GM12878 (cell line): ENCODE measurements around the gene PRR15. TPM values are rescaled to one million over a fixed set of nuclear protein-coding genes. Genes with fewer than 3 reads are reported as not detected.

Experiments
- ATAC-seq: fragments of 200-7000 bp; cut with Tn5 transposase; 3 replicates; pipeline ENCODE4 v1.9.1; 2020; ENCODE audit warnings: mild to moderate bottlenecking, moderate library complexity
- BruUV-seq: library from RNA; stranded (reverse); fragments of 400-500 nt; replicated peaks from 2 replicates; lab custom pipeline; 2021; lab: Mats Ljungman, UMichigan
- CTCF ChIA-PET: fragments of 300-600 bp; sonication (Branson Sonifier 250); formaldehyde crosslinking; extraction: SDS; loops from one replicate; lab custom pipeline; 2021; ENCODE audit warnings: inconsistent platforms; lab: Yijun Ruan, JAX
- POLR2A ChIA-PET: fragments of 350-600 bp; formaldehyde crosslinking; extraction: SDS; loops from one replicate; lab custom pipeline; 2021; ENCODE audit warnings: inconsistent platforms; lab: Charles Lee
- RAD21 ChIA-PET: fragments of 300-600 bp; sonication (Branson Sonifier 250); formaldehyde crosslinking; loops from one replicate; lab custom pipeline; 2023; ENCODE audit warnings: antibody characterized with exemption; ENCODE audit not compliant: unreplicated experiment; lab: Charles Lee
- SMC1A ChIA-PET: fragments of 300-600 bp; sonication (Branson Sonifier 250); formaldehyde crosslinking; loops from one replicate; lab custom pipeline; 2023; ENCODE audit not compliant: unreplicated experiment, uncharacterized antibody; lab: Charles Lee
- DNase-seq: peaks from one replicate; pipeline ENCODE4 v3.0.0-alpha.2; 2011; ENCODE audit warnings: low read depth, low spot score
- FAIRE-seq: peaks from 3 replicates; lab custom pipeline; 2011; peaks lifted over from hg19 to GRCh38; lab: Jason Lieb, UNC
- H2AFZ ChIP-seq: 2 replicates; pipeline ENCODE4 v1.6.0; 2011; ENCODE audit warnings: low read depth, low read length, control low read depth; ENCODE audit not compliant: control insufficient read depth
- H3K27ac ChIP-seq: 2 replicates; pipeline ENCODE4 v1.5.1; 2011; ENCODE audit warnings: control low read depth; ENCODE audit not compliant: control insufficient read depth, insufficient read depth
- H3K27me3 ChIP-seq, 2 experiments: replicated peaks in 1 of 2; 2 replicates each; pipeline versions ENCODE4 v1.6.0 to v1.6.1; 2011; ENCODE audit warnings: low read length in 1 of 2; ENCODE audit not compliant: control insufficient read depth in 2 of 2, insufficient read depth in 2 of 2
- H3K36me3 ChIP-seq, 2 experiments: 2 replicates each; pipeline ENCODE4 v1.5.1; 2011; ENCODE audit warnings: low read length in 1 of 2; ENCODE audit not compliant: control insufficient read depth in 2 of 2, insufficient read depth in 2 of 2
- H3K4me1 ChIP-seq: 2 replicates; pipeline ENCODE4 v1.6.1; 2011; ENCODE audit warnings: mild to moderate bottlenecking, low read length, moderate library complexity, mixed read lengths; ENCODE audit not compliant: control insufficient read depth, insufficient read depth
- H3K4me2 ChIP-seq: 2 replicates; pipeline ENCODE4 v1.6.0; 2011; ENCODE audit warnings: control low read depth; ENCODE audit not compliant: control insufficient read depth, insufficient read depth
- H3K4me3 ChIP-seq: fragments of 200-600 bp; sonication (generic); 2 replicates; pipeline ENCODE4 v1.5.1; 2016
- H3K79me2 ChIP-seq: 2 replicates; pipeline ENCODE4 v1.6.0; 2011; ENCODE audit warnings: low read length; ENCODE audit not compliant: control insufficient read depth, insufficient read depth
- H3K9ac ChIP-seq: 2 replicates; pipeline ENCODE4 v1.8.0; 2011; ENCODE audit warnings: low read length, control low read depth, mixed read lengths; ENCODE audit not compliant: control insufficient read depth, insufficient read depth
- H3K9me3 ChIP-seq: replicated peaks from 3 replicates; pipeline ENCODE4 v1.5.1; 2011; ENCODE audit warnings: mild to moderate bottlenecking, low read length; ENCODE audit not compliant: control insufficient read depth, insufficient read depth
- H4K20me1 ChIP-seq: 2 replicates; pipeline ENCODE4 v1.6.0; 2011; ENCODE audit not compliant: control insufficient read depth, insufficient read depth
- CHD1 ChIP-seq: IDR thresholded peaks from 2 replicates; pipeline ENCODE4 v1.6.1; 2012; ENCODE audit warnings: low read depth, low read length, improper control_type of control experiment
- E2F4 ChIP-seq: IDR thresholded peaks from 2 replicates; pipeline ENCODE4 v1.6.1; 2012; ENCODE audit warnings: low read depth, low read length, improper control_type of control experiment
- ELK1 ChIP-seq: IDR thresholded peaks from 2 replicates; pipeline ENCODE4 v1.6.1; 2012; ENCODE audit warnings: low read depth, low read length, improper control_type of control experiment
- EP300 ChIP-seq, 2 experiments: fragments of 150-350 bp in 1 of 2; IDR thresholded peaks; 2 replicates each; pipeline ENCODE4 v1.6.1; 2011 to 2012; ENCODE audit warnings: low read depth in 2 of 2, low read length in 2 of 2, borderline replicate concordance in 1 of 2, improper control_type of control experiment in 1 of 2, inconsistent platforms in 1 of 2; ENCODE audit not compliant: control insufficient read depth in 1 of 2
- FOXM1 ChIP-seq: IDR thresholded peaks from 2 replicates; pipeline ENCODE4 v1.6.1; 2012; ENCODE audit warnings: low read depth, mild to moderate bottlenecking, inconsistent platforms, low read length, moderate library complexity
- JUND ChIP-seq: IDR thresholded peaks from 2 replicates; pipeline ENCODE4 v1.6.1; 2012; ENCODE audit warnings: low read depth, mild to moderate bottlenecking, low read length, improper control_type of control experiment, moderate library complexity
- LARP7 ChIP-seq: fragments of 450-650 bp; IDR thresholded peaks from 2 replicates; pipeline ENCODE4 v1.6.1; 2017; ENCODE audit warnings: mild to moderate bottlenecking
- MAX ChIP-seq: IDR thresholded peaks from 2 replicates; pipeline ENCODE4 v1.6.1; 2012; ENCODE audit warnings: low read depth, low read length, improper control_type of control experiment
- NFYB ChIP-seq: IDR thresholded peaks from 2 replicates; pipeline ENCODE4 v1.6.1; 2011; ENCODE audit warnings: low read depth, mild to moderate bottlenecking, low read length, improper control_type of control experiment, moderate library complexity; ENCODE audit not compliant: insufficient read depth
- NR2F1 ChIP-seq: fragments of 450-650 bp; conservative IDR thresholded peaks from 2 replicates; pipeline ENCODE4 v1.6.1; 2017; ENCODE audit warnings: mild to moderate bottlenecking
- PAX8 ChIP-seq: fragments of 450-650 bp; IDR thresholded peaks from 2 replicates; pipeline ENCODE4 v1.6.1; 2017; ENCODE audit warnings: mild to moderate bottlenecking, moderate library complexity
- RAD51 ChIP-seq: fragments of 450-650 bp; IDR thresholded peaks from 2 replicates; pipeline ENCODE4 v1.6.1; 2016; ENCODE audit warnings: moderate library complexity, mild to moderate bottlenecking, inconsistent platforms
- SMAD1 ChIP-seq: fragments of 450-650 bp; IDR thresholded peaks from 2 replicates; pipeline ENCODE4 v1.6.1; 2018; ENCODE audit warnings: mild to moderate bottlenecking, low read depth; ENCODE audit not compliant: partially characterized antibody
- SMAD5 ChIP-seq: IDR thresholded peaks from 2 replicates; pipeline ENCODE4 v1.6.1; 2016; ENCODE audit warnings: antibody characterized with exemption, low read depth
- STAT1 ChIP-seq: fragments of 450-650 bp; conservative IDR thresholded peaks from 2 replicates; pipeline ENCODE4 v1.6.1; 2014; ENCODE audit warnings: antibody characterized with exemption, mild to moderate bottlenecking
- SUPT20H ChIP-seq: IDR thresholded peaks from 2 replicates; pipeline ENCODE4 v1.6.1; 2011; ENCODE audit warnings: low read depth, mild to moderate bottlenecking, low read length, moderate library complexity, borderline replicate concordance; ENCODE audit not compliant: control insufficient read depth
- TBL1XR1 ChIP-seq: IDR thresholded peaks from 2 replicates; pipeline ENCODE4 v1.6.1; 2012; ENCODE audit warnings: low read depth, low read length, improper control_type of control experiment
- YBX1 ChIP-seq: fragments of 450-650 bp; IDR thresholded peaks from 2 replicates; pipeline ENCODE4 v1.6.1; 2016; ENCODE audit warnings: antibody characterized with exemption
- ZNF217 ChIP-seq: fragments of 450-650 bp; IDR thresholded peaks from 2 replicates; pipeline ENCODE4 v1.6.1; 2017; ENCODE audit warnings: antibody characterized with exemption, mild to moderate bottlenecking
- WGBS: methylation state at CpG from one replicate; pipeline ENCODE4 v1.1.6; 2016; ENCODE audit warnings: low lambda C conversion rate; ENCODE audit not compliant: insufficient replicate concordance, insufficient coverage; ENCODE audit errors: missing lambda C conversion rate; 5-methylcytosine and 5-hydroxymethylcytosine counted together
- in situ Hi-C: fragments of 300-500 bp; cut with MboI; formaldehyde crosslinking; loops from 9 replicates; pipeline ENCODE4 v1.14.3; 2018; ENCODE audit warnings: mixed read lengths
- intact Hi-C: fragments of 100-400 bp; cut with micrococcal nuclease; formaldehyde crosslinking; loops from one replicate; pipeline ENCODE4 v1.14.2; 2022; ENCODE audit not compliant: unreplicated experiment
- polyA plus RNA-seq, 11 experiments: library from polyadenylated mRNA; depleted of rRNA in 4 of 11; unstranded in 6 of 11; stranded (reverse) in 5 of 11; fragments of >200 nt; fragmentation: Nextera tagmentation in 4 of 11; fragmentation: Illumina TruSeq in 1 of 11; extraction: Ambion mirVana in 4 of 11; extraction: Trizol in 1 of 11; gene quantifications; 1 replicate in 1 of 11; 2 replicates in 10 of 11; pipeline versions ENCODE4 v1.2.1 to v1.2.3, GENCODE V29; 2011 to 2016; ENCODE audit warnings: inconsistent platforms in 2 of 11, missing spikeins in 2 of 11, low read depth in 1 of 11
- total RNA-seq, 4 experiments: library from RNA; depleted of rRNA in 3 of 4; stranded (reverse); fragments of >200 nt in 3 of 4; fragmentation: Illumina TruSeq in 1 of 4; extraction: Trizol in 1 of 4; gene quantifications; 2 replicates each; pipeline versions ENCODE4 v1.2.1 to v1.2.3, GENCODE V29; 2013 to 2021

PRR15 gene
- total and polyA plus RNA-seq, 10 of the 15 experiments (the other 5 are each of a cell fraction or from before 2014, with no cell fraction given) = not detected

- FAIRE-seq (no peak), DNase-seq (no peak), ATAC-seq (no peak)
- ChIA-PET SMC1A (no interaction called here), POLR2A (no interaction called here), RAD21 (no interaction called here), CTCF (no interaction called here)
- no TSS peak for BruUV-seq
- Histone ChIP-seq H3K4me3 (no peak overlapping the region), H2AFZ (no peak overlapping the region), H3K79me2 (no peaks in the 10 kb centered on the region), H3K27ac (no peak overlapping the region), H3K4me2 (no peak overlapping the region), H3K27me3 (peaks cover 4 to 17% of the 10 kb centered on the region in 2 experiments), H3K9ac (no peak overlapping the region), H3K4me1 (no peaks in the 10 kb centered on the region), H4K20me1 (no peaks in the 10 kb centered on the region), H3K36me3 (no peaks in the 10 kb centered on the region), H3K9me3 (no peaks in the 10 kb centered on the region; the same call in 2 of the 3 replicates)
- TF ChIP-seq STAT1 (no peak), RAD51 (no peak), CHD1 (no peak), SUPT20H (no peak), MAX (no peak), NR2F1 (no peak), YBX1 (no peak), JUND (no peak), LARP7 (no peak), SMAD1 (no peak)
- 20% methylated on average over 6 of the region's 6 CpGs for WGBS
- in situ Hi-C loops (no loop called here), intact Hi-C loops (no loop called here)
These were observed 6.0 kb downstream of the PRR15 start for GRCh38 chr7:29569648-29570047.

GRCh38 chr7:29572558-29572957 is 8.9 kb downstream of the PRR15 start:
- CTCF ChIA-PET = no interaction called here
- Histone ChIP-seq H2AFZ (no peak overlapping the region), H3K4me2 (no peak overlapping the region), H3K79me2 (no peaks in the 10 kb centered on the region), H3K9me3 (no peaks in the 10 kb centered on the region; the same call in 2 of the 3 replicates), H4K20me1 (no peaks in the 10 kb centered on the region), H3K36me3 (no peaks in the 10 kb centered on the region), H3K4me3 (no peak overlapping the region), H3K4me1 (no peaks in the 10 kb centered on the region), H3K27me3 (no peaks in the 10 kb centered on the region; a peak in 1 of 4 replicates), H3K9ac (no peak overlapping the region), H3K27ac (no peak overlapping the region)
- no peak for DNase-seq
- SMC1A ChIA-PET = no interaction called here
- FAIRE-seq = no peak
- intact Hi-C loops (no loop called here), in situ Hi-C loops (no loop called here)
- RAD21 ChIA-PET = no interaction called here
- POLR2A ChIA-PET = no interaction called here
- 48% methylated on average over 2 of the region's 2 CpGs for WGBS
- no TSS peak for BruUV-seq
- ATAC-seq = no peak
- TF ChIP-seq RAD51 = no peak
- no peak for TF ChIP-seq ZNF217
- TF ChIP-seq ELK1 = no peak
- TF ChIP-seq E2F4 = no peak
- TF ChIP-seq SMAD5 = no peak
- TF ChIP-seq FOXM1 = no peak
- no peak for TF ChIP-seq EP300 (IDR thresholded peaks at IDR 0.05; ENCODE audit: borderline replicate concordance in 1 of 2, control insufficient read depth in 1 of 2, low read depth in 2 of 2, low read length in 2 of 2)
- no peak for TF ChIP-seq PAX8
- TF ChIP-seq TBL1XR1 = no peak
- no peak for TF ChIP-seq NFYB
